ENCODE results near the gene PDIA3.
"Not testable (repeated sequence)": the region's sequence is repeated elsewhere in the genome, so short reads cannot be mapped to it uniquely, and the experiment has no call there.

Gene PDIA3

DNA sequence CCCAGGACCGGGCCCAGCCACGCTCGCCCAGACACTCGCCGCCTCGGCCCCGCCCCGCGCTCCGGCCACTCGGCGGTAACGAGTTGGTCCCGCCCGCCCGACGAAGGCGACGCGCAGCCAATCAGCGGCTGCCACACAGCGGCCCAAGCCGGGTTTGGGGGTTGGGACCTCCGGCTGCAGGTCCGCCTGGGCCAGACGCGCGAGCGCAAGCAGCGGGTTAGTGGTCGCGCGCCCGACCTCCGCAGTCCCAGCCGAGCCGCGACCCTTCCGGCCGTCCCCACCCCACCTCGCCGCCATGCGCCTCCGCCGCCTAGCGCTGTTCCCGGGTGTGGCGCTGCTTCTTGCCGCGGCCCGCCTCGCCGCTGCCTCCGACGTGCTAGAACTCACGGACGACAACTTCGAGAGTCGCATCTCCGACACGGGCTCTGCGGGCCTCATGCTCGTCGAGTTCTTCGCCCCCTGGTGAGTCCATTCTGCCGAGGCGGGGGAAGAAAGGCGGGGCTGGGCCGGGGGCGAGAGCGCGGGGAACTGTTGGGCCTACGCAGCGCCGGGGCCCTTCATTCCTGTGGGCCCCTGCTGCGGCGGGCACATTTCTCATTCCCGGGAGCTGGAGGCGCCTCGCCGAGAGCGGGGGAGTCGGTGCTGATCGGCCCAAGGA is at the start of gene PDIA3:
TSS of gene PDIA3 (plus strand) at position 194 of the 658 bp plus-strand sequence. CDS start at position 296, 102 bp downstream.
- H3K9me3 Mint-ChIP-seq; H3K27me3 Mint-ChIP-seq (ENCODE audit: low read depth); H3K36me3 Mint-ChIP-seq (ENCODE audit: low read depth): not testable (repeated sequence)
- Mint-ChIP-seq H3K4me1 (ENCODE audit: low read depth) (peaks cover 23% of the 10 kb centered on the region), H3K4me3 (peak within 1 kb of the TSS; percentile 97), H3K27ac (peak within 1 kb of the TSS; percentile 99)

DNA sequence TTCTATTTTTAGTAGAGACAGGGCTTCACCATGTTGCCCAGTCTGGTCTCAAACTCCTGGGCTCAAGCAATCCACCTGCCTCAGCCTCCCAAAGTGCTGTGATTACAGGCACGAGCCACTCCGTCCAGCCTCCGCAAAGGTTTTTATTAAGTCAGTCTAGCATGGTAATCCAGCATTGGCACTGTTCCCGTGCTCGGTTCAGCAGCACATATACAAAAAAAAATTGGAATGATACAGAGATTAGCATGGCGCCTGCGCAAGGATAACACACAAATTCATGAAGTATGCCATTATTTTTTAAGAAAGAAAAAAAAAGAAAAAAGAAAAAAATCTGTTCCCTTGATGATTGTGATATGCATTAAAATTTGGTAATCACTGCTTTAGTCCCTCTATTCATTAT is 44.1 kb upstream of the PDIA3 start:
- H3K36me3 Mint-ChIP-seq (ENCODE audit: low read depth): no peaks in the 10 kb centered on the region
- H3K4me3 Mint-ChIP-seq: no peak overlapping the region
- no peaks in the 10 kb centered on the region for H3K4me1 Mint-ChIP-seq (ENCODE audit: low read depth)
- H3K27ac Mint-ChIP-seq: no peak overlapping the region
- no peaks in the 10 kb centered on the region for H3K9me3 Mint-ChIP-seq
- H3K27me3 Mint-ChIP-seq (ENCODE audit: low read depth): peaks cover 20% of the 10 kb centered on the region

DNA sequence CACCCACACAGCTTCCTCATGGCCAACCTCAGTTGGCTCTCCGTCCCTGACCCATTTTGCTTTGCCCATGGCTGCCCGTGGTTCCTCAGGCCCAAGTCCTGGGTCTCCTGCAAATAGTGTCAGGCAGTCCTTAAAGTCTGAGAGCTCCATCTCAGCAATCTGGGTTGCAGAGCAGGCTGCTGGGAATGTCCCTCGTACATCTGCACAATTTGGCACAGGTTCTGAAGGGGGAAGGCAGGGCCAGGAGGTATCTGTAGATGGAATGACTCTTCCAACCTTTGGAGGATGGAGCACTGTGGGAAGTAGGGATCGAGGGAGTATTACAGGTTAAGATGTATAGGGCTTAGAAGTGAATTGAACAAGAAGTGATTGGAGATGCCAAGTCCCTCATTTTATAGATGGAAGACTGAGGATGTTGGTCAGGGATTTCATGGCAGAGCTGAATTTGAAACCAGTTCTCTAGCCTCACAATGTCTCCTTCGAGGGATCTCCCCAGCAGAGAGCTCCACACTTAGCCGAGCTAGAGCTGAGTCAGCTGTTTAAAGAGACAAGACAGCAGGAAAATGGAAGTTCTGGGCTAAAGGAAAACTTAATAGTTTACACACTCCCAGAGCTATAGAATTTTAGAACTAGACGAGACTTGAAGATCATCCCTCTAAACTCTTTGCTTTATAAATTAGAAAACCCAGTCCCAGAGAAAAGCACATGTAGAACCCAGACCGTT is 43.4 kb upstream of the PDIA3 start:
- Mint-ChIP-seq H3K9me3 (no peaks in the 10 kb centered on the region), H3K36me3 (ENCODE audit: low read depth) (no peaks in the 10 kb centered on the region), H3K27me3 (ENCODE audit: low read depth) (peaks cover 13% of the 10 kb centered on the region), H3K4me3 (no peak overlapping the region), H3K27ac (no peak overlapping the region), H3K4me1 (ENCODE audit: low read depth) (no peaks in the 10 kb centered on the region)

DNA sequence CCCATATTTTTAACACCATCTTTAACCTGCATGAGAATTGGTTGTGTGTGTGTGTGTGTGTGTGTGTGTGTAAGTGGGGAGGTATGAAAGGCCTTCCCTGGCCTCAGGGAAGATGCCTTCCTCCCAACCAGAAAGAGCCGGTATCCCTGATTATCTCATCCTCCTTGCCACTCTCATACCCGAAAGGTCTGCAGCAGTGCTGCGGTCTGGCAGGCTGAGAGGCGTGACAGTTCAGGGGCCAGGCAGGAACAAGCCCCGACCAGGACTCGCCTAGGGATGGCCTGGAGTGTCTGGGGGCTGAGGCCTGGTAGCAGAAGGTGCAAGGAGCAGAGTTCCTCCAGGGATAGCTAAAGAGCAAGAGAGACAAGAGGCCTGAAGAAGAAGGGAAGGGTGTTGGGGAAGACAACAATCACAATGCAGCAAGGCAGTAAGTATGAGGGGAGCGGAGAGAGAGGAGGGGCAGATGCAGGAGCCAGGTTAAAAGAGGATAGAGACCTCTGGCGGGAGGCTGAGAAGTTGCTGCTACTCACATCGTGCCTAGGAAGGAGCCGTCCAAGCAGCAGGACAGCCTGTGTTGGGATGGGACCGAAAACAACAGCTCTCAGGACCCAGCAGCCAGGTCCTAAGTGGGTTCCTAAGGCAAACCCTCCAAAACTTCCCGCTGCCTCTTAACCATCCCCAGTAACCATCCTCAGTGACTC is 35.7 kb upstream of the PDIA3 start:
- not testable (repeated sequence) for H3K27me3 Mint-ChIP-seq (ENCODE audit: low read depth); H3K4me3 Mint-ChIP-seq; H3K9me3 Mint-ChIP-seq; H3K4me1 Mint-ChIP-seq (ENCODE audit: low read depth); H3K36me3 Mint-ChIP-seq (ENCODE audit: low read depth); H3K27ac Mint-ChIP-seq

DNA sequence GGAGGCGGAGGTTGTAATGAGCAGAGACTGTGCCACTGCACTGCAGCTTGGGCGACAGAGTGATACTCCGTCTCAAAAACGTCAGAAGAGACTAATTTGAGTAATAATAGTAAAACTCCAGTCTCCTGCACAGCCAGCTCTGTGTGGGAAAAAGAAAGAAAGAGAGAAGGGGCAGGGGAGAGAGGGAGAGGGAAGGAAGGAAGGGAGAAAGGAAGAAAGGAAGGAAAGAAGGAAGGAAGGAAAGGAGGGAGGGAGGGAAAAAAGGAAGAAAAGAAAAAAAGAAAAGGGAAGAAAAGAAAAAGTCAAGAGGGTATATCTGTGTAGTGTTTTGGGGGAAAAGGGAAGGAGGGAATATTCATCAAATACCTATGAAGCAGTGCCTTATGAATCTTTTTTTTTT is 23.1 kb upstream of the PDIA3 start:
- H3K36me3 Mint-ChIP-seq (ENCODE audit: low read depth): no peaks in the 10 kb centered on the region
- H3K4me3 Mint-ChIP-seq: no peak overlapping the region
- no peaks in the 10 kb centered on the region for H3K9me3 Mint-ChIP-seq
- no peak overlapping the region for H3K27ac Mint-ChIP-seq
- H3K4me1 Mint-ChIP-seq (ENCODE audit: low read depth): no peaks in the 10 kb centered on the region
- peaks cover 17% of the 10 kb centered on the region for H3K27me3 Mint-ChIP-seq (ENCODE audit: low read depth)

DNA sequence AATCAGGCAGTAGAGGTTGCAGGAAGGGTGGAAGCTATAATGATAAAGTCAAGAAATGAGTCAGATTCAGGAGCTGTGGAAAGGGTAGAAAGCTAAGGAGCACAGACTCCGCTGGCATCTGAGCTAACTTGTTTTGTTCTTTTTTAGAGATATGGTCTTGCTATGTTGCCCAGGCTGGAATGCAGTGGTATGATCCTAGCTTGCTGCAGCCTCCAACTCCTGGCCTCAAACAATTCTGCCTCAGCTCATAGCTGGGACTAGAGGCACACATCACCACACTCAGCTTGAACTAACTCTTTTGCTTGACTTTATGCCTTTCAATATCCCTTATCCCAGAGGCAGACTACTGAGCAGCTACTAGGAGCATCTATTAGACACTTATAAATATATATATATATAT is 19.9 kb upstream of the PDIA3 start:
- not testable (repeated sequence) for H3K9me3 Mint-ChIP-seq; H3K4me3 Mint-ChIP-seq; H3K36me3 Mint-ChIP-seq (ENCODE audit: low read depth)

DNA sequence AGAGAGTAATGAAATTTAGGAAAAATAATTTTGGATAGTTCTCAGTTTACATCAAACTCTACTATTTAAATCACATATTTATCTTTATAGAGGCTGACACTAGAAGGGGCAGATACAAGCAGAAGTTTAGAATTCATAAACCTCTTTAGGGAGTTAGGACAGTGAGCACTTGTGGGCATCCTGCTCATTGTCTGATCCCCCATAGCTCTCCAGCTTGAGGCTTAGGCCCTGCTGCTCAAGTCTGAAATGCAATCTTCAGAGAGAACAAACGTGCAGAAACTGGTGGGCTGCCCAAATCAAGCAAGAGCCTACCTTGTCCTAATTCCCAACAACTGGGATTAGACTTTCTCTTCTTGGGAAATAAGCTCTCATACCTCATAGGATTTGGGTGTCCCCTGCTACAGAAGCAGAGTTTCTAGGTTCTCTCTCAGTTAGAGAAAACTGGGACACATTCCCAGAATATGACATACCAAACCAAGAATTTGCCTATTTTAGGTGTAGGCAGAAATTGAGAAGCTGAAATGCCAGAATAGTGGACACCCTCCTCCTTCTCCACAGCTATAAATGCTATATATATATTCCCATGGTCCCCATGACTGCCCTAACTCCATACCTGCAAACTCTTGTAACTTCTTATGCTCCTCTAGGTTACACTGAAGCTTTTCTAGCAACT is 18.0 kb upstream of the PDIA3 start:
- H3K27ac Mint-ChIP-seq; H3K36me3 Mint-ChIP-seq (ENCODE audit: low read depth); H3K4me1 Mint-ChIP-seq (ENCODE audit: low read depth); H3K9me3 Mint-ChIP-seq; H3K4me3 Mint-ChIP-seq: not testable (repeated sequence)
- peaks cover 13% of the 10 kb centered on the region for H3K27me3 Mint-ChIP-seq (ENCODE audit: low read depth)

More for the DNA sequence above, 19.9 kb upstream of the PDIA3 start:
- not testable (repeated sequence) for H3K27ac Mint-ChIP-seq; H3K4me1 Mint-ChIP-seq (ENCODE audit: low read depth); H3K27me3 Mint-ChIP-seq (ENCODE audit: low read depth)

DNA sequence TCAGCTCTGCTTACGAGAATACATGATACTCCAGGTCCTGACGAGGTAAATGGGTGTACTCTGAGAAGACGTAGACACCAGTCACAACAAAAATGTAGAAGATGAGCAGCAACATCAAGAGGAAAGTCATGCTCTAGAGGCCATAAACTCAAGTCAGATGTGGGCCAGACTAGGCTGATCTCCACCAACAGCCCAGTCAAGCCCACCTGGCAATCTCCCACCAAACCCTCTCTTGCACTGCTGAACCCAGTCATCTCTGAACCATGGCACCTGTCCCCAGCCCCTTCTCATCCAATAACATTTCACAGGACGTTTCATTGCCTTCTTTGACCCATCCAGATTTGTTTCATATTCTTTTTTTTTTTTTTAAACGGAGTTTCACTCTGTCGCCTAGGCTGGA is 10.8 kb upstream of the PDIA3 start:
- Mint-ChIP-seq H3K27ac (no peak overlapping the region), H3K4me3 (no peak overlapping the region)

DNA sequence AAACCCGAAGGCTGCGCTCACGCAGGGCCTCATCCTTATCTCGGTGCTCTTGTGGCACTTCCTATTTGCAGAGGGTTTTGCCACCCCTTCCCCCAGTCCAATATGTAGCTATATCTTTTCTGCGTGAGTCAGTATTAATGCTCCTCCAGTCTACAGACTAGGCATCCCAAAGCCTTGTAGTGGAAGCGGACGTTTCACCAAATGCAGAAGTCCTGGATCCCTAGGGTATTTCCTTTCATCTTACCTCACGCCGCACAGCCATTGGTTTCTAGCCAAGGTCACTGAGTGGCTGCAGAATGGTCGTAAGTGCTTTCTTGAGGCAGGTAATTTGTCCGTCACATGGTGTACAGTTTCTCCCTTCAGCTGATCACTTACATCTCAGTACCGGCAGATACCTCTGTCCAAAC is 668 bp downstream of the PDIA3 start:
- Mint-ChIP-seq H3K27ac (peak overlapping the region; percentile 99), H3K4me1 (ENCODE audit: low read depth) (peaks cover 27% of the 10 kb centered on the region), H3K4me3 (peak overlapping the region; percentile 97), H3K36me3 (ENCODE audit: low read depth) (peaks cover 12% of the 10 kb centered on the region)
- H3K27me3 Mint-ChIP-seq (ENCODE audit: low read depth); H3K9me3 Mint-ChIP-seq: not testable (repeated sequence)

More for the DNA sequence above, 10.8 kb upstream of the PDIA3 start:
- Mint-ChIP-seq H3K4me1 (ENCODE audit: low read depth) (peaks cover 5% of the 10 kb centered on the region), H3K36me3 (ENCODE audit: low read depth) (no peaks in the 10 kb centered on the region), H3K27me3 (ENCODE audit: low read depth) (peaks cover 12% of the 10 kb centered on the region), H3K9me3 (no peaks in the 10 kb centered on the region)

DNA sequence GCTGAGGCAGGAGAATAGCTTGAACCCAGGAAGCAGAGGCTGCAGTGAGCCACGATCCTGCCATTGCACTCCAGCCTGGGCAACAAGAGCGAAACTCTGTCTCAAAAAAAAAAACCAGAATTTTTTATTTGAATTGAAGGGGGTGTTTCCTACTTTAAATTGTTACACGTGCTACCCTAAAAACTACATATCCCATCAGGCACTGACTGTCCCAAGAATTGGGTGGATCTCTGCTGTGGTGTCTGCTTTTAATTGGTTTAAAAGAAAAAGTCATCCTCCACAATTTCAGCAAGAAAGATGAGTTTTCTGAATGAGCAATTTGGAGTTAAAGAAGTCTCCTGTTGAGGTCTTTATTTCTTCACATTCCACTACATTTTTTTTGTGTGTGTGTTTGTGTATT is 2.1 kb downstream of the PDIA3 start:
- Mint-ChIP-seq H3K4me1 (ENCODE audit: low read depth) (peaks cover 34% of the 10 kb centered on the region), H3K27ac (peak overlapping the region; percentile 39), H3K27me3 (ENCODE audit: low read depth) (no peaks in the 10 kb centered on the region), H3K36me3 (ENCODE audit: low read depth) (peaks cover 19% of the 10 kb centered on the region), H3K9me3 (no peaks in the 10 kb centered on the region), H3K4me3 (peak overlapping the region; percentile 97)

DNA sequence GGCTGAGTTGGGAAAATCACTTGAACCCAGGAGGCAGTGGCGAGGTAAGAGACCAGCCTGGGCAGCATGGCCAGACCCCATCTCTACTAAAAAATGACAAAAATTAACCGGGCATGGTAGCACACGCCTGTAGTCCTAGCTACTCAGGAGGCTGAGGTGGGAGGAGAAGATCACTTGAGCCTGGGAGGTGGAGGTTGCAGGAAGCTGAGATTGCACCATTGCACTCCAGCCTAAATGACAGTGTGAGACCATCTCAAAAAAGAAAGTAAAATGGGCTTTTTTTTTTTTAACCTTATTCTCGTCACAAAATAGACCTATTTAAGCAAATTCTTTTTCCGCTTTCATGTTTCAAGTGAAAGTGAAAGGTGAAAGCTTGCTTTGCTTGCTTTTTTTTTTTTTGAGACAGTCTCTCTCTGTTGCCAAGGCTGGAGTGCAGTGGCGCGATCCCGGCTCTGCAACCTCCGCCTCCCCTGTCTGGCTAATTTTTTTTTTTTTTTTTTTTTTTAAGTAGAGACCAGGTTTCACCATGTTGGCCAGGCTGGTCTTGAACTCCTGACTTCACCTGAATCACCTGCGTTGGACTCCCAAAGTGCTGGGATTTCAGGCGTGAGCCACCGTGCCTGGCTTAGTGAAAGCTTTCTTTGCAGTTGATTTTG is 3.6 kb downstream of the PDIA3 start:
- peaks cover 33% of the 10 kb centered on the region for H3K4me1 Mint-ChIP-seq (ENCODE audit: low read depth)
- H3K27ac Mint-ChIP-seq: peak overlapping the region; percentile 81
- H3K36me3 Mint-ChIP-seq (ENCODE audit: low read depth): peaks cover 26% of the 10 kb centered on the region

DNA sequence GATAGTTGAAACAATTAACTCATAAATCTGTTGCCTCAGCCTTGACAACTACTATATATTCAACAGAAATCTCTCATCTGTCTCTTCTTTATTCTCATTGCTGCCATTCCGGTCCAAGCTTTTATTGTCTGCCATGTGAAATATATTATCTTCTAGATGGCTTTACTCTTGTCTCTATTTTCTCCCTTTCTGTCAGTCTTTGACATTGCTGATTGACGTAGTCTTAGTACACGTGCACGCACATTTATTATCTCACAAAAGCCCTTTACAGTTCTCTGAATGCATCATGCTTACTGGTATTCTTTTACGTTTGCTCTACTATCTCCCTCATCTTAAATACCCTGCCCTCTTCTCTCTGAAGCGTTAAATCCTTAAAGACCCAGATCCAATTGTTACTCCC is 5.6 kb downstream of the PDIA3 start:
- no peaks in the 10 kb centered on the region for H3K27me3 Mint-ChIP-seq (ENCODE audit: low read depth)
- peak overlapping the region; percentile 2 for H3K4me3 Mint-ChIP-seq
- H3K4me1 Mint-ChIP-seq (ENCODE audit: low read depth): peaks cover 27% of the 10 kb centered on the region
- peaks cover 38% of the 10 kb centered on the region for H3K36me3 Mint-ChIP-seq (ENCODE audit: low read depth)
- peak overlapping the region; percentile 4 for H3K27ac Mint-ChIP-seq
- H3K9me3 Mint-ChIP-seq: no peaks in the 10 kb centered on the region

More for the DNA sequence above, 3.6 kb downstream of the PDIA3 start:
- Mint-ChIP-seq H3K4me3 (peak overlapping the region; percentile 75), H3K27me3 (ENCODE audit: low read depth) (no peaks in the 10 kb centered on the region), H3K9me3 (no peaks in the 10 kb centered on the region)

DNA sequence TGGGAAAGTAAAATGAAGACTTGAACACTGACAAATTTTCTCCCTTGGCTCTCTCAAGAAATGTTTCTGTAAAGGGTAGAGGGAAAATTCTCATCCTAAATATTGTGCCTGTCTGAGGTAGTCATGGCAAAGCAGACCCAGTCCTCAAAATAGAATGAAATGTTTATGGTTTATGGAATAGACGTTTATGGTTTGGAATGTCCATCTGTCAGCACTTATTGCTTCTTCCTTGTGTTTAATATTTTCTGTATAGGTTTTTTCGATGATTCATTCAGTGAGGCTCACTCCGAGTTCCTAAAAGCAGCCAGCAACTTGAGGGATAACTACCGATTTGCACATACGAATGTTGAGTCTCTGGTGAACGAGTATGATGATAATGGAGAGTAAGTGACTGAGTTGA is 16.6 kb downstream of the PDIA3 start:
- H3K27ac Mint-ChIP-seq: no peak overlapping the region
- H3K4me3 Mint-ChIP-seq: no peak overlapping the region

DNA sequence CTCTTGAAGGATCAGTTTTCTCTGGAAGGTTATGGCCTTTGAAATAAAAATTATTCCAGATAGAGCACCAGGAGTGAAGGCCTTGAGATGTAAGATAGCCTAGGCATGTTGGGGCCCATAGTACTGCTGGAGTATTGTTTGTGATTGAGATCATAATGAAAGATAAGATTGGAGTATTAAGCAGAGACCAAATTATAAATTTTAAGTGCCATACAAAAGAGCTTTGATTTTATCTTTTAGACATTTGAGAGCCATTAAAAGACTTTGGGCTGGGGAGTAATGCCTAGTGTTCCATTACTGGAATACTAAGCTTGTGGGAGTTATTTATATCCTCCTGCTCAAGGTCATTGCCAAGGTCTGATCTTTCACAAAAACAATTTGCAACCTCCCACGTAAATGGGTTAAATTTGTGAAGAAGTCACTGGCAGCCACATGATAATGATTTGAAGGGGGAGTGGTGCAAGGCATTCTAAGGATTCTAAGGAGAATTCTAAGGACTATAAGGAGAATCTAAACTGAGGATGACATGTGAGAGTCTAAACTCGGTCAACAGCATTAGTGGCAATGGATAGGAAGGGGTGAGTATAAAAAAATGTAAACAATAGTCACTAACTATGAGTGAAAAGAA is 17.7 kb downstream of the PDIA3 start:
- Mint-ChIP-seq H3K4me3 (no peak overlapping the region), H3K27me3 (ENCODE audit: low read depth) (no peaks in the 10 kb centered on the region), H3K27ac (no peak overlapping the region), H3K9me3 (no peaks in the 10 kb centered on the region), H3K36me3 (ENCODE audit: low read depth) (peaks cover 46% of the 10 kb centered on the region), H3K4me1 (ENCODE audit: low read depth) (peaks cover 6% of the 10 kb centered on the region)

More for the DNA sequence above, 16.6 kb downstream of the PDIA3 start:
- Mint-ChIP-seq H3K27me3 (ENCODE audit: low read depth) (no peaks in the 10 kb centered on the region), H3K9me3 (no peaks in the 10 kb centered on the region), H3K4me1 (ENCODE audit: low read depth) (peaks cover 6% of the 10 kb centered on the region), H3K36me3 (ENCODE audit: low read depth) (peaks cover 39% of the 10 kb centered on the region)

Measured in T-helper 1 cell treated with Interleukin-12 subunit alpha and Interleukin-12 subunit beta and Interleukin-4 antibody, amounts not matched to agents 30 μg/mL and 1 μg/mL, for 36 hours (primary cell).